ENCODE data around the gene SLC6A19. TPM values are rescaled to one million over a fixed set of nuclear protein-coding genes. Genes with fewer than 3 reads are reported as not detected.

SLC6A19 gene
- total RNA-seq, 1 experiment from 2014 or later, result not detected

DNA sequence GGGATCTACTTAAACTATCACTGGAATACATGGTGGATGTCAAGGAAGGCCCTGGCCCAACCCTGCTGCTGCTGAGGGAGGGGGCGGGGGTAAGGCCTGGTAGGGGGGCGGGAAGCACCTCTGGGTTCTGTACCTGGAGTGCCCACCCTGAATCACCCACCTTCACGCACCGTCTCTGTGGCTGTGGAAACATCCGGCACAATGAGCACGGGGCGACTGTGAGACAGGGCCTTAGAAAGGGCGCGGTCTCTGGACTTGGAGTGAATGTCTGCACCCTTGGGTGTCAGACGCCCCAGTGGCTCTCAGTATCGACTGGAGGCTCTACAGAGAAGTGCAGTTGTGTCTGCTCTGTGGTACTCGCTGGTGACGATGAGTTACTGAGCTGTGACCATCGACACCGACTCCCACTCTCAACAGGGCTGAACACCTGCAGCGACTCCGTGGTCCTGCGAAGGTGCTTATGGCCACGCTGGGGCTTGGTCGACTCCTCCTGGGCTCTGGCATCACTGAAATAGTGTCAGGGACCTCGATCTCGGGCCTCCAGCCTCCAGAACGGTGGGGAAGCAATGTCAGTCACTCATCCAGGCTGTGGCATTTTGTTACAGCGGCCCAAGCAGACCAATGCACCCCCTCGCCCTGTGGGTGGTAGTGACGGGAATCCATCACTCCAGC lies 25.5 kb upstream of the SLC6A19 start:
- CTCF ChIA-PET, result no interaction called here
- DNase-seq (ENCODE audit: low spot score), result no peak
- TF ChIP-seq, protein P1, sequence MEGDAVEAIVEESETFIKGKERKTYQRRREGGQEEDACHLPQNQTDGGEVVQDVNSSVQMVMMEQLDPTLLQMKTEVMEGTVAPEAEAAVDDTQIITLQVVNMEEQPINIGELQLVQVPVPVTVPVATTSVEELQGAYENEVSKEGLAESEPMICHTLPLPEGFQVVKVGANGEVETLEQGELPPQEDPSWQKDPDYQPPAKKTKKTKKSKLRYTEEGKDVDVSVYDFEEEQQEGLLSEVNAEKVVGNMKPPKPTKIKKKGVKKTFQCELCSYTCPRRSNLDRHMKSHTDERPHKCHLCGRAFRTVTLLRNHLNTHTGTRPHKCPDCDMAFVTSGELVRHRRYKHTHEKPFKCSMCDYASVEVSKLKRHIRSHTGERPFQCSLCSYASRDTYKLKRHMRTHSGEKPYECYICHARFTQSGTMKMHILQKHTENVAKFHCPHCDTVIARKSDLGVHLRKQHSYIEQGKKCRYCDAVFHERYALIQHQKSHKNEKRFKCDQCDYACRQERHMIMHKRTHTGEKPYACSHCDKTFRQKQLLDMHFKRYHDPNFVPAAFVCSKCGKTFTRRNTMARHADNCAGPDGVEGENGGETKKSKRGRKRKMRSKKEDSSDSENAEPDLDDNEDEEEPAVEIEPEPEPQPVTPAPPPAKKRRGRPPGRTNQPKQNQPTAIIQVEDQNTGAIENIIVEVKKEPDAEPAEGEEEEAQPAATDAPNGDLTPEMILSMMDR (conservative IDR thresholded peaks at IDR 0.05; ENCODE audit: low read depth, low read length), result no peak
- no peak for TF ChIP-seq EZH2 (IDR thresholded peaks at IDR 0.05; ENCODE audit: borderline replicate concordance, low read depth, low read length, poor library complexity, severe bottlenecking)
- no peaks in the 10 kb centered on the region for H3K36me3 ChIP-seq (ENCODE audit: insufficient read depth, low read length, poor library complexity, severe bottlenecking)
- no peak overlapping the region for H3K4me3 ChIP-seq (ENCODE audit: low read depth, low read length, poor library complexity, severe bottlenecking)
- H3K27ac ChIP-seq (ENCODE audit: low read depth, low read length, poor library complexity, severe bottlenecking), result no peak overlapping the region
- POLR2A ChIA-PET (ENCODE audit: low non-redundant PET), result no interaction called here
- H3K27me3 ChIP-seq (replicated peaks; ENCODE audit: insufficient read depth, low read depth, low read length, poor library complexity), result no peaks in the 10 kb centered on the region
- H3K4me1 ChIP-seq (ENCODE audit: insufficient read depth, low read length, poor library complexity, severe bottlenecking), result peaks cover 5% of the 10 kb centered on the region
- no peaks in the 10 kb centered on the region for H3K9me3 ChIP-seq (ENCODE audit: low read depth, low read length, poor library complexity, severe bottlenecking)
- BruUV-seq (replicated peaks), result no TSS peak
- intact Hi-C loops (cut with micrococcal nuclease; ENCODE audit: unreplicated experiment), result no loop called here

DNA sequence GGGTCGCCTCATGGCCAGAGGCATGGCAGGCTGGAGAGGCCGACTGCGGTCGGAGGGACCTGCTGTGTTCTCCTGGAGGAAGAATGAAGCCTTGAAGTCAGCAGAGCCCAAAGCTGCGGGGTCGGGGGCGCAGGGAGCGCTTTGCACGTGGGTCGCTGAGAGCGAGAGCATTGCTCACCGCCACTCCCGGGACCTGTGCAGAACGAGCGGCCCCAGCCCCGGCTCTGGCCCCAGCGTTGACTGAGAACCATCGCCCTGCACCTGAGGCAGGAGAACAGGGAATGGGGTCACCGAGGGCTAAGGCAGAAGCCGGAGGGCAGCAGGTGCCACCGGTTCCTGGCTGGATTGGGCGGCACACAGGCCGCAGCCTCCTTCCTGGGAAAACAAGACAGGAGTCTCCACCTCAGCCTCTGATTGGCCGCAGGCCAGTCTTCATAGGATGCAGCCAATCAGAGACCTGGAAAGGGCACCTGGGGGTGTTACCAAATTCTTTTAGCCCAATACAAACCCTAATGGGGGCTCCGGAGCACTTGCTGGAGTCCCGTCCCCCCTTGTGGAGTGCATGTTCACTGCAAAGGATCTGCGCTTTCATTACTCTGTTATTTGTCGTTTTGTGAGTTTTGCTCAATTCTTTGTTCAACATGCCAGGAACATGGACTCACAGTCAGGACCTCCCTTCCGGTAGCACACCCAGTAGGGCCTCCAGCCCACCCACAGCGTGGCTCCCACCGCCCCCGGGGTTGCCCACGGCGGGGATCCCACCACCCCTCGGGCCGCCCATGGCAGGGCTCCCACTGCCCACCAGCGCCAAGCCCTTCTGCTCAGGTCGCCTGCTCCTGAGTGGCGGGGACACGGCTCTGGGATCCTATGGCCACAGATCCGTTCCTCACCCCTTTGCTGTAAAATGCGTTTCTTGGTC lies 24.7 kb upstream of the SLC6A19 start:
- Histone ChIP-seq H3K4me3 (ENCODE audit: low read depth, low read length, poor library complexity, severe bottlenecking) (no peak overlapping the region), H3K27ac (ENCODE audit: low read depth, low read length, poor library complexity, severe bottlenecking) (no peak overlapping the region), H3K27me3 (replicated peaks; ENCODE audit: insufficient read depth, low read depth, low read length, poor library complexity) (no peaks in the 10 kb centered on the region), H3K36me3 (ENCODE audit: insufficient read depth, low read length, poor library complexity, severe bottlenecking) (no peaks in the 10 kb centered on the region), H3K9me3 (ENCODE audit: low read depth, low read length, poor library complexity, severe bottlenecking) (no peaks in the 10 kb centered on the region), H3K4me1 (ENCODE audit: insufficient read depth, low read length, poor library complexity, severe bottlenecking) (peaks cover 5% of the 10 kb centered on the region)
- no peak for TF ChIP-seq EZH2 (IDR thresholded peaks at IDR 0.05; ENCODE audit: borderline replicate concordance, low read depth, low read length, poor library complexity, severe bottlenecking)
- TF ChIP-seq, protein P1 (conservative IDR thresholded peaks at IDR 0.05; ENCODE audit: low read depth, low read length), result no peak
- no TSS peak for BruUV-seq (replicated peaks)
- intact Hi-C loops (cut with micrococcal nuclease; ENCODE audit: unreplicated experiment), result no loop called here
- ChIA-PET POLR2A (ENCODE audit: low non-redundant PET) (no interaction called here), CTCF (no interaction called here)
- peak; percentile 63 for DNase-seq (ENCODE audit: low spot score)

DNA sequence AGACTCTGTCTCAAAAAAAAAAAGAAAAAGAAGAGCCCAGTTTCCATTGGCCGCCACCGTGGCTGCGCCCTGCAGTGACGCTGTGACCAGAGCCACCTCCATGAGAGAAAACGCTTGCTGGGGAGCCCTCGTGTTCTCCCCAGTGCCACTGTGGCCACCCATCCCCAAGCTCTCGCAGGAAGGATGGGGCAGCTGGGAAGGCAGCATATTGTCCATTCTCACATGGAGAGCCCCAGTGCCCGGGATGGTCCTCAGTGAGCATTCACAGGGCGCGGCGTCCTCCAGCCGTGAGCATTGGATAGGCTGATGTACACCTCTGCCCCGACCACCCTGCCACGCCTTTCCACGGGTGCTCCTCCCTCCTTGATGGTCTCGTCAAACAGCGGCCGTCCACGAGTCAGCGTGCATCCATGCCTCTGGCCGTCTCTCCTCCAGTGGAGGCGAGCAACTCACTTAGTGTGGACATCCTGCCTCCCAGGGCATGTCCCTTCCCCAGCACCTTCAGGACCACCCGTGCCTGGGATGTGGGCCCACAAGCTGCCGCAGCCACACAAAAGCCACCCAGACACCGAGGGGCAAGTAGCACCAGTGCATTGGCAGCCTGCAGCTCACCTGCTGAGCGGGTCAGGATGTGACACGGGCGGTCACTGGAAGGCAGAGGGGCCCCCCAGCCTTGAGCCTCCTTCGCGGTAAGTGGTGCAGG lies 23.4 kb upstream of the SLC6A19 start:
- DNase-seq (ENCODE audit: low spot score), result no peak
- Histone ChIP-seq H3K9me3 (ENCODE audit: low read depth, low read length, poor library complexity, severe bottlenecking) (no peaks in the 10 kb centered on the region), H3K4me1 (ENCODE audit: insufficient read depth, low read length, poor library complexity, severe bottlenecking) (peaks cover 5% of the 10 kb centered on the region), H3K27me3 (replicated peaks; ENCODE audit: insufficient read depth, low read depth, low read length, poor library complexity) (no peaks in the 10 kb centered on the region), H3K36me3 (ENCODE audit: insufficient read depth, low read length, poor library complexity, severe bottlenecking) (no peaks in the 10 kb centered on the region), H3K4me3 (ENCODE audit: low read depth, low read length, poor library complexity, severe bottlenecking) (no peak overlapping the region), H3K27ac (ENCODE audit: low read depth, low read length, poor library complexity, severe bottlenecking) (no peak overlapping the region)
- BruUV-seq (replicated peaks), result no TSS peak
- ChIA-PET CTCF (no interaction called here), POLR2A (ENCODE audit: low non-redundant PET) (no interaction called here)
- TF ChIP-seq, protein P1 (conservative IDR thresholded peaks at IDR 0.05; ENCODE audit: low read depth, low read length), result no peak
- TF ChIP-seq EZH2 (IDR thresholded peaks at IDR 0.05; ENCODE audit: borderline replicate concordance, low read depth, low read length, poor library complexity, severe bottlenecking), result no peak
- intact Hi-C loops (cut with micrococcal nuclease; ENCODE audit: unreplicated experiment), result no loop called here

All from A673 (cell line).